Muscle layer of colon (tissue), 2 donors: ENCODE measurements around the gene AAK1.
"Not testable (repeated sequence)": the region's sequence is repeated elsewhere in the genome, so short reads cannot be mapped to it uniquely, and the experiment has no call there.

Experiments
- H3K27ac ChIP-seq: one replicate; pipeline ENCODE4 v1.7.0; 2013; ENCODE audit warnings: low read depth, mild to moderate bottlenecking, low read length, moderate library complexity
- H3K27me3 ChIP-seq, 2 donors: one replicate each; pipeline ENCODE4 v1.7.0; 2013; ENCODE audit warnings: low read length in 2 of 2, mild to moderate bottlenecking in 2 of 2; ENCODE audit not compliant: insufficient read depth in 2 of 2, control insufficient read depth in 1 of 2
- H3K36me3 ChIP-seq: one replicate; pipeline ENCODE4 v1.7.0; 2013; ENCODE audit warnings: mild to moderate bottlenecking, low read length; ENCODE audit not compliant: insufficient read depth
- H3K4me1 ChIP-seq: one replicate; pipeline ENCODE4 v1.7.0; 2013; ENCODE audit warnings: mild to moderate bottlenecking, low read length; ENCODE audit not compliant: insufficient read depth
- H3K4me3 ChIP-seq, 2 donors: one replicate each; pipeline ENCODE4 v1.7.0; 2013; ENCODE audit warnings: low read length in 2 of 2, low read depth in 1 of 2, mild to moderate bottlenecking in 1 of 2, moderate library complexity in 1 of 2
- H3K9ac ChIP-seq: one replicate; pipeline ENCODE4 v1.7.0; 2013; ENCODE audit warnings: low read length
- H3K9me3 ChIP-seq: one replicate; pipeline ENCODE4 v1.7.0; 2013; ENCODE audit warnings: mild to moderate bottlenecking, low read length
- donor health status: abdominal sarcoma.
- donor health status: Adenocarcinoma of cecum.

Gene AAK1

GRCh38 chr2:69580486-69580885 lies 63.1 kb downstream of the AAK1 start:
- Histone ChIP-seq H3K4me3 (no peak overlapping the region), H3K9me3 (no peaks in the 10 kb centered on the region), H3K27ac (no peak overlapping the region), H3K36me3 (no peaks in the 10 kb centered on the region), H3K9ac (no peak overlapping the region), H3K27me3 (no peaks in the 10 kb centered on the region), H3K4me1 (peaks cover 18% of the 10 kb centered on the region)

- Histone ChIP-seq H3K4me3 (no peak overlapping the region), H3K36me3 (no peaks in the 10 kb centered on the region), H3K27ac (no peak overlapping the region), H3K27me3 (no peaks in the 10 kb centered on the region), H3K4me1 (peaks cover 18% of the 10 kb centered on the region), H3K9ac (no peak overlapping the region), H3K9me3 (no peaks in the 10 kb centered on the region)
These were observed 64.0 kb downstream of the AAK1 start for GRCh38 chr2:69579536-69579935.

GRCh38 chr2:69578198-69578540 lies 65.4 kb downstream of the AAK1 start:
- no peak overlapping the region for H3K27ac ChIP-seq
- H3K36me3 ChIP-seq, result no peaks in the 10 kb centered on the region
- H3K9me3 ChIP-seq, result no peaks in the 10 kb centered on the region
- no peaks in the 10 kb centered on the region for H3K27me3 ChIP-seq
- peaks cover 16% of the 10 kb centered on the region for H3K4me1 ChIP-seq
- no peak overlapping the region for H3K4me3 ChIP-seq
- no peak overlapping the region for H3K9ac ChIP-seq

GRCh38 chr2:69577467-69578197 lies 65.9 kb downstream of the AAK1 start:
- Histone ChIP-seq H3K4me1 (peaks cover 16% of the 10 kb centered on the region), H3K4me3 (no peak overlapping the region), H3K9ac (no peak overlapping the region), H3K9me3 (no peaks in the 10 kb centered on the region), H3K27me3 (no peaks in the 10 kb centered on the region), H3K36me3 (no peaks in the 10 kb centered on the region), H3K27ac (no peak overlapping the region)

- Histone ChIP-seq H3K27ac (no peak overlapping the region), H3K36me3 (no peaks in the 10 kb centered on the region), H3K9me3 (no peaks in the 10 kb centered on the region), H3K4me1 (peaks cover 14% of the 10 kb centered on the region), H3K4me3 (no peak overlapping the region), H3K27me3 (no peaks in the 10 kb centered on the region), H3K9ac (no peak overlapping the region)
These were observed 66.7 kb downstream of the AAK1 start for GRCh38 chr2:69576880-69577279.

GRCh38 chr2:69575926-69576325 lies 67.6 kb downstream of the AAK1 start:
- H3K27ac ChIP-seq, result no peak overlapping the region
- no peaks in the 10 kb centered on the region for H3K36me3 ChIP-seq
- no peak overlapping the region for H3K9ac ChIP-seq
- H3K27me3 ChIP-seq, result no peaks in the 10 kb centered on the region
- peaks cover 19% of the 10 kb centered on the region for H3K4me1 ChIP-seq
- H3K9me3 ChIP-seq, result no peaks in the 10 kb centered on the region
- no peak overlapping the region for H3K4me3 ChIP-seq

GRCh38 chr2:69575371-69575770 lies 68.2 kb downstream of the AAK1 start:
- H3K27ac ChIP-seq, H3K27me3 ChIP-seq, H3K9ac ChIP-seq, H3K36me3 ChIP-seq, H3K9me3 ChIP-seq, H3K4me3 ChIP-seq: not testable (repeated sequence)
- H3K4me1 ChIP-seq, result peaks cover 21% of the 10 kb centered on the region

- Histone ChIP-seq H3K27ac (peak overlapping the region; percentile 17), H3K9me3 (no peaks in the 10 kb centered on the region), H3K4me1 (peaks cover 17% of the 10 kb centered on the region), H3K27me3 (no peaks in the 10 kb centered on the region), H3K36me3 (no peaks in the 10 kb centered on the region), H3K4me3 (no peak overlapping the region), H3K9ac (no peak overlapping the region)
These were observed 70.9 kb downstream of the AAK1 start for GRCh38 chr2:69572641-69573040.

GRCh38 chr2:69571189-69571588 lies 72.3 kb downstream of the AAK1 start:
- Histone ChIP-seq H3K27me3 (no peaks in the 10 kb centered on the region), H3K4me1 (peaks cover 15% of the 10 kb centered on the region), H3K27ac (no peak overlapping the region), H3K9me3 (no peaks in the 10 kb centered on the region), H3K4me3 (no peak overlapping the region), H3K9ac (no peak overlapping the region), H3K36me3 (no peaks in the 10 kb centered on the region)

GRCh38 chr2:69570474-69570873 lies 73.1 kb downstream of the AAK1 start:
- no peak overlapping the region for H3K9ac ChIP-seq
- no peaks in the 10 kb centered on the region for H3K27me3 ChIP-seq
- H3K27ac ChIP-seq, result no peak overlapping the region
- H3K36me3 ChIP-seq, result no peaks in the 10 kb centered on the region
- H3K9me3 ChIP-seq, result no peaks in the 10 kb centered on the region
- H3K4me1 ChIP-seq, result peaks cover 15% of the 10 kb centered on the region
- H3K4me3 ChIP-seq, result no peak overlapping the region

- no peak overlapping the region for H3K27ac ChIP-seq
- no peak overlapping the region for H3K9ac ChIP-seq
- no peaks in the 10 kb centered on the region for H3K9me3 ChIP-seq
- peaks cover 12% of the 10 kb centered on the region for H3K4me1 ChIP-seq
- H3K36me3 ChIP-seq, result no peaks in the 10 kb centered on the region
- H3K4me3 ChIP-seq, result no peak overlapping the region
- no peaks in the 10 kb centered on the region for H3K27me3 ChIP-seq
These were observed 75.6 kb downstream of the AAK1 start for GRCh38 chr2:69567909-69568300.

GRCh38 chr2:69567157-69567908 lies 76.2 kb downstream of the AAK1 start:
- H3K27ac ChIP-seq, result no peak overlapping the region
- H3K4me1 ChIP-seq, result peaks cover 8% of the 10 kb centered on the region
- H3K9ac ChIP-seq, result no peak overlapping the region

More at GRCh38 chr2:69567157-69567908, 76.2 kb downstream of the AAK1 start:
- Histone ChIP-seq H3K36me3 (no peaks in the 10 kb centered on the region), H3K27me3 (no peaks in the 10 kb centered on the region), H3K4me3 (no peak overlapping the region), H3K9me3 (no peaks in the 10 kb centered on the region)
